8988T (cell line): ENCODE results near the gene BMP6.

ENCODE experiments used
- DNase-seq: peaks from one replicate; pipeline ENCODE4 v3.0.0; 2011

The BMP6 gene

GRCh38 chr6:7841781-7842468, 116.0 kb downstream of the BMP6 start:
- DNase-seq: no peak

- no peak for DNase-seq
These were observed 121.3 kb downstream of the BMP6 start for GRCh38 chr6:7846966-7847818.

GRCh38 chr6:7848229-7848628, 122.3 kb downstream of the BMP6 start:
- DNase-seq: no peak

- DNase-seq: no peak
These were observed 125.9 kb downstream of the BMP6 start for GRCh38 chr6:7851780-7852179.

- DNase-seq: no peak
These were observed 133.7 kb downstream of the BMP6 start for GRCh38 chr6:7859591-7859990.

GRCh38 chr6:7865781-7866180, 139.9 kb downstream of the BMP6 start:
- DNase-seq: no peak

GRCh38 chr6:7866526-7866925, 140.6 kb downstream of the BMP6 start:
- no peak for DNase-seq

- DNase-seq: no peak
These were observed 143.0 kb downstream of the BMP6 start for GRCh38 chr6:7868926-7869325.

GRCh38 chr6:7878401-7878964, 152.6 kb downstream of the BMP6 start:
- no peak for DNase-seq

- no peak for DNase-seq
These were observed 153.1 kb downstream of the BMP6 start for GRCh38 chr6:7879043-7879442.

GRCh38 chr6:7879579-7879978, 153.7 kb downstream of the BMP6 start:
- no peak for DNase-seq

- DNase-seq: no peak
These were observed 154.2 kb downstream of the BMP6 start for GRCh38 chr6:7879980-7880717.

GRCh38 chr6:7880718-7881107, 154.8 kb downstream of the BMP6 start:
- DNase-seq: no peak

- no peak for DNase-seq
These were observed 156.0 kb downstream of the BMP6 start for GRCh38 chr6:7881765-7882500.

GRCh38 chr6:7882505-7883257, 156.8 kb downstream of the BMP6 start:
- no peak for DNase-seq

GRCh38 chr6:7883381-7883780, 157.5 kb downstream of the BMP6 start:
- no peak for DNase-seq

GRCh38 chr6:7886132-7886531, 160.2 kb downstream of the BMP6 start:
- no peak for DNase-seq

GRCh38 chr6:7887278-7887991, 161.5 kb downstream of the BMP6 start:
- DNase-seq: no peak

GRCh38 chr6:7888587-7889357, 162.9 kb downstream of the BMP6 start:
- DNase-seq: no peak
